ENCODE measurements around the gene TSPAN18. TPM values are rescaled to one million over a fixed set of nuclear protein-coding genes. Genes with fewer than 3 reads are reported as not detected.

The TSPAN18 gene
- total and polyA plus RNA-seq, 2 of the 8 experiments (the other 6 are each of a cell fraction or from before 2014, with no cell fraction given) = 5.2 to 10.2 TPM

GRCh38 chr11:44760477-44760872 is 33.7 kb downstream of the TSPAN18 start (continued):
- TF ChIP-seq RBBP5 (IDR thresholded peaks at IDR 0.05; ENCODE audit: borderline replicate concordance, low read depth, low read length) (no peak), BCL11A (IDR thresholded peaks at IDR 0.05; ENCODE audit: low read depth in 2 of 2, low read length in 2 of 2) (no peak), EP300 (IDR thresholded peaks at IDR 0.05; ENCODE audit: borderline replicate concordance in 1 of 2, low read depth in 2 of 2, low read length in 2 of 2) (no peak)
